H1 (cell line): ENCODE data around the gene CCDC81. TPM values are rescaled to one million over a fixed set of nuclear protein-coding genes. Genes with fewer than 3 reads are reported as not detected.

Source experiments
- CHD7 ChIP-seq: fragments of 300-600 bp; sonication (generic); IDR thresholded peaks from 2 replicates; pipeline ENCODE4 v1.7.1; 2012; ENCODE audit warnings: low read length, moderate library complexity, mild to moderate bottlenecking, inconsistent platforms; ENCODE audit not compliant: insufficient replicate concordance
- RXRA ChIP-seq: IDR thresholded peaks from 2 replicates; pipeline ENCODE4 v1.6.1; 2011; ENCODE audit warnings: low read depth, mild to moderate bottlenecking, low read length, moderate library complexity; ENCODE audit not compliant: insufficient read depth
- TAF1 ChIP-seq: IDR thresholded peaks from 2 replicates; pipeline ENCODE4 v1.6.1; 2011; ENCODE audit warnings: mild to moderate bottlenecking, low read depth, low read length
- polyA plus RNA-seq, 7 experiments: library from polyadenylated mRNA; depleted of rRNA in 3 of 7; stranded (reverse) in 5 of 7; unstranded in 2 of 7; fragments of >200 nt in 5 of 7; fragments of 200-250 nt in 2 of 7; gene quantifications; 1 replicate in 5 of 7; 2 replicates in 1 of 7; 4 replicates in 1 of 7; pipeline versions ENCODE4 v1.2.1 to v1.2.3, GENCODE V29; 2011 to 2013; ENCODE audit warnings: missing spikeins in 2 of 7, mixed read lengths in 2 of 7
- total RNA-seq: library from RNA; stranded (reverse); fragmentation: NEBNext Ultra II Directional; extraction: Animal tissue kit (Norgen Biotek cat#: 25700); gene quantifications from 2 replicates; pipeline ENCODE4 v1.2.1, GENCODE V29; 2021

CCDC81 gene
- total and polyA plus RNA-seq, 2 of the 8 experiments (the other 6 are each of a cell fraction or from before 2014, with no cell fraction given), result 0.30 to 0.58 TPM

- TF ChIP-seq CHD7, result no peak
- no peak for TF ChIP-seq TAF1
- TF ChIP-seq RXRA, result no peak
- TF ChIP-seq, all 59 proteins: peak for 0
Measured at GRCh38 chr11:86442827-86443226, 68.1 kb downstream of the CCDC81 start (continued).
